HG03558 (cell line): ENCODE measurements around the gene CCNL1.

ENCODE experiments used
- ATAC-seq: cut with Tn5 transposase; IDR thresholded peaks from one replicate; pipeline ENCODE4 v1.9.1; 2021; ENCODE audit warnings: moderate number of reproducible peaks; ENCODE audit not compliant: unreplicated experiment; ENCODE audit errors: extremely low read depth

CCNL1 gene

GRCh38 chr3:157148196-157148889 lies 11.6 kb downstream of the CCNL1 start:
- ATAC-seq: no peak

GRCh38 chr3:157147099-157147803 lies 12.7 kb downstream of the CCNL1 start:
- ATAC-seq: no peak

DNA sequence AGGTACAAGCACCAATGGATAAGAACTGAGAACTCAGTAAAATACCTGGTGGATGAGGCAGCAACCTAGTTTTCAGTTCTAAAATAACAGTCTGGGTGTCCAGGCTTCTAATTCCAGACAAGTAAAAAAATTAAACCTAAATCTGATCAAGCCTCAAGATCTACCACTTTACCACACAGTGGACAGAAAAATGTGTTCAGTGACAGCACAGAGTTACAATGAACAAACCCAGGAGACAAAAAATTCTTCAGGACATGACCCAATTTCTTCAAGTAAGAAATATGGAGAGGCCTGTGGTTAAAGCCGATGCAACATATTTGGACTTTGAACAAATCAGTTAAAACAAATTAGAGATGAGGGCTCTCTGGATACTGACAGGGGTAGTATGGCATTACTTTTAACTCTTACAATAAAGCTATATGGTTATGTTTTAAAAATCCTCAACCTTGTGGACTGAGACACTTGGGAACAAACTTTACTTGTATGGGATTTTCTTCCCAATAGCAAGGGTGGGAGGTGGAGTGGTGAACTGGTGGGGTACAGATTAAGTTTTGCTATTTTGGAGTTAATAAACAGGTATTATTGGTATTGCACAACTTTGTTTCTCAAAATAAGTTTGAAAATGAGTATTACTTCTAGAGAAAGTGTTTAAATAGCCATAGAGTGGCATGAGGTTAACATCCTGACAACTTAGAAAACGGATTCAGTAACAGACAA lies 14.2 kb downstream of the CCNL1 start:
- ATAC-seq: no peak

GRCh38 chr3:157142315-157142714 lies 17.6 kb downstream of the CCNL1 start:
- ATAC-seq: no peak

- ATAC-seq: no peak
These were observed 19.9 kb downstream of the CCNL1 start for GRCh38 chr3:157139938-157140534.

DNA sequence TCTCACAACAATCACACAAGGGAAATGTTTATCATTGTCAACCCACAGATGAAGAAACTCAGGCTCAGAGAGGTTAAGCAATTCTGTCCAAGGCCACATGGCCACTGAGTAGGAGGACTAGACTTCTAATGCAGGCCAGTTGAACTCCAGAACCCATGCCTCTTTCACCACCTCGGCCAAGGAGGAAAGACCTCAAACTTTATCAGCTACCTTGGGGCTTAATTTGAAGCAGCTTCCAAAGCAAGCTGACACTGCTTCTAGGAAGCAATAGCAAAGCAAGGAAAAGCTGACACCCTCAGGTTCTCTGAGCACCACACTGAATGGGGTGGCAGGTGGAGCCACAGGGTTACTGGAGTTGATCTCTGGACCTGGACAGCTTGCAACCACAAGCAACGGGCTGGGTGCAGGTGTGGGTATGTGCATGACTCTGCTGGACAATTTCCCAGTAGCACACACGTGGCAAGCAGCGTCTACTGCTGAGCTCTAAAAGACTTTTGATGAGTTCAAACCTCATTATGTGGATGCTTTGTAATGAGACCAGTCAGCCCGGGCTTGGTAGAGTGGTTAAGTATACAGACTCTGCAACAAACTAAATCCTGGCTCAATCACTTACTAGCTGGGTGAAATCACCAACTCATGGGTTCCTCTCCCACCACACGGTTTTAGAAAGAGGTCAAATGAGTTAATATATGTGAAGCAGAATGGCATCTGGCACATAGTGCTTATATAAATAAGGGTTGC lies 23.1 kb downstream of the CCNL1 start:
- ATAC-seq: no peak

DNA sequence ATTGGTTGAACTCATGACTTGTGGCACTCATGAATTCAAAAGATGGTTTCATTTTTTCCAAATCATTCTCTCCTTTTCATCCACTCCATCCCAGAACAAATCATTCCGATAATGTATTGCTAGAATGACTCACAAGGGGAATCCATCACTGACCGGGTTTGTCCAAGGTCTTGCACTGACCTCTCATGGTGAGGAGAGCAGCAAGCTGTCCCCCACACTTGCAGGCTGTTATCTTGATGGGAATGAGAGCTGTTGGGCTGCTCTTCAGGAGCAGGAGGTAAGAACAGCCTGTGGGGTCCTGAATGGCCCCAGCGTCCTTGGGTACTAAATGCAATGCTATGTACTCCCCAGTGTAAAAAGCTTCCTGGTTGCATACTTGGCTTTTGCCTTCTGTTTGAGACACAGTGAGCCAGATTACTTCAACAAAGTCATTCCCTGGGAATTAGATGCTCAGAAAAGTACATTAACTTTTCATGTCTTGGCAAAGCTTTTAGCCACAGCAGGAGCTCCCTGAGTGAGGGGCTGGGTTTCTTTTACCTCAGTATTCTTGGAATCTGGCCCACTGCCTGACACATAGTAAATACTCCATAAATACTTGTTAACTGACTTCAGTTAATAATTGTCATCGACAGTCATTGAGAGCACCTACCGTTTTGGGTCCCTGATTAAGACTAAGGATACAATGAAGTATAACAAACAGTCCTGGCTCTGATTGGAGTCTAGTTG lies 24.1 kb downstream of the CCNL1 start:
- no peak for ATAC-seq

- ATAC-seq: peak; percentile 51
These were observed 25.2 kb downstream of the CCNL1 start for GRCh38 chr3:157134620-157135191.

DNA sequence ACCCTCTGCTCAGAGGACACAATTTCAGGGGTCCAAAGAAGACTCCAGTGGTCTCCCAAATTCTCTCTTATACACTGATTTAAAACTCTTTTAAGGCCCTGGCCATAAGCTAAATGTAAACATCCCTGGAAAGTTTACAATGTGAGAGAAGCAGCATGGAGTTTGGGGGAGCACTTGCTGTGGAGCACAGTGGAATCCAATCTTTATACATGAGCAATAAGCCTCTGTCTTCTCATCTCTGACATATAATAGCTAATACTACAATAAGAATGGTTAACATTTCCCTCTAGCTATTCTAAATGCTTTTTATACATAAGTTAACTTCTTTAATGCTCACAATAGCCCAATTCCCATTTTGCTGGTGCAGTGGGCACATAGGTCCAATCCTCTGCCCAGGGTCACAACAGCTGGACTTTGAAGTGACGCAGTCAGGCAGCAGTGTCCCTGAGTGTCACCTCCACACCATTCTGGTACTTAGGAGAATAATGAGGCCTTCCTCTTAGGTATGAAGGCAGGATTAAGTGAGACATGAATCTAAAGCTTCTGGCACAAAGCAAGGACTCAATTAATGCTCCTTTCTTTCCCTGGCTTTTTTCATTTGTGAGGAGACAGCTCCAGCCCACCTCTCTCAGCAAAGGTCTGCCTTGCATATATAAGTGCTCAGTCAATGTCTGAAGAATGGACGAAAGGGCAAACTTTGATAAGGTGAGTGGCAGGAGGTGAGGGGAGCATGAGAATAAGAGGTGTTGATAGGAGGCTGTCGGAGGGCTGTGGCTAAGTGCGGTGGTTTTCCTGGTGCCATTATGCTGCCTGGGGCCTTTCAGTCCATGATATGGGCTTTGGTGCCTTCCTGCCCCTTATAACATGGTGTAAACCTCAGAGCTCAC lies 26.3 kb downstream of the CCNL1 start:
- ATAC-seq: no peak

DNA sequence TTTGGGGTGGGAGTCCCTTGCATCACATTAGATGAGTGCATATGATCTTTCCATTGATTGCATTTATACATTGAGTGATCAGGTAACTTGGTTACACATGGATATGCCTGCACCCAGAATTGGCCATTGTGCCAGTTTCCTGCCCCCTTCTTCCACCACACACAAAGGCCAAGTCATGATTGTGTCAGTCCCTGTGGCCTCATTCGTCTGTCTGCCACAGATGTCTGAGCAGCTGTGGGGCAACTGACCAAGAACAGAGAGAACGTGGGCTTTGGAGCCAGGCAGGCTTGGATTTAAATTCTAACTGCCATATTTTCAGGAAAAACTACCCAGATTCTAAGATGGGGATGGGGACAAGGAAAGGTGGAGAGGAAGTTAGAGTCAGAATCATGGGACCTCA lies 27.0 kb downstream of the CCNL1 start:
- ATAC-seq: no peak

DNA sequence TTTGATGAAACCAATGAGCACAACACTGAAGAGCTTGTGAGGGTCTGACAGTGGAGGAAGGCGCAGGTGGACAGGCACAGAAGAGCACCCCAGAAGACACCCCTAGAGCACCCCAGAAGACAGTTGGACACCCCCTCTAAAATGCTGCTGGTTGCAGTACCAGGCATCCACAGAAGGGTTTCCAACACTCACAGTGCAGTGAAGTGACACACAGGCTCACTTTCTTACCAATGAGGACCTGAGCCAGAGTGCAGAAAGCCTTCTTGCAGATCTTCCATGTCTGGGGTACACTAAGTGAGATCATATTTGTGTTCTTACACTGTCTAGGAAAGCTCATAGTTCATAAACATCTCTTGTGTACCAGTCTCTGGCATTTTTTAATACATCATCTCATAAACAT lies 27.6 kb downstream of the CCNL1 start:
- ATAC-seq: no peak

- no peak for ATAC-seq
These were observed 28.1 kb downstream of the CCNL1 start for GRCh38 chr3:157131861-157132260.

GRCh38 chr3:157130467-157131251 lies 29.3 kb downstream of the CCNL1 start:
- ATAC-seq: no peak

DNA sequence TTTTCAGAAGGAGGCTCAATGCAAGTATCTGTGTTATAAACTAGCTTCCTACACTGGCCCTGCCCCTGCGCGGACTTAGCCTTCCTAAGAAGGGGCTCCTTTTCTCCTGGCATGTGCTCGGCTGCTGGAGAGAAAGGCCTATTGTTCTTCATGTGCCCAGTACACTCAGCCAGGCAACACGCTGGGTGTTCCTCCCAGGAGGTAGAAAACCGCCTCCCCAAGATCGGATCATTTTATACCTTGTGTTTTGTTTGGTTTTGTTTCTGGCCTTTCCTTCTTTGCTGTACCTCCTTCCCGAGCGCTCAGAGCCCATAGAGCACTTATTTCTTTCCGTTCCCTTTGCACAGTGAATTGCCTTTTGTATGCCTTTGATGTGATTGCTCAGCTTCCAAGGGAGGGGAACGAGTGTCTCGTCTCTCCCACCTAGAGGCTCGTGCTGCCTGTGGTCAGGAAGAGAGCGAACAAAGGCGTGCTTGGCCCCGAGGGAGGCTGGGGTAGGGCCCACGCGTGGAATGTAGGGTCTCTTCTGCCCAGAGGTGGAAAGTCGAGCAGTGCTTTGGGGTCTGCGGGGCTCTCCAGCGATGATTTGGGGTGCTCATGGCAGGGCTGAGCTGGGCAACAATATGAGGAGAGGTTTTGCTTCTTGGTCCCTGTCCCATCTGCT lies 30.0 kb downstream of the CCNL1 start:
- ATAC-seq: no peak

GRCh38 chr3:157128771-157129681 lies 30.9 kb downstream of the CCNL1 start:
- ATAC-seq: peak; percentile 14
